Measurements from ENCODE around the gene MGST1. TPM values are rescaled to one million over a fixed set of nuclear protein-coding genes. Genes with fewer than 3 reads are reported as not detected.

Gene MGST1
- total and polyA plus RNA-seq, 7 donors = 39.6 to 407 (median 156) TPM

GRCh38 chr12:16350682-16351081 lies 3.2 kb downstream of the MGST1 start:
- peak; percentile 82 for DNase-seq
- TF ChIP-seq CTCF (IDR thresholded peaks at IDR 0.05) = no peak
- TF ChIP-seq POLR2AphosphoS5 (IDR thresholded peaks at IDR 0.05) = peak in 2 of 4 donors; percentile 11 to 37
- no peak for TF ChIP-seq POLR2A (IDR thresholded peaks at IDR 0.05)
- no peak for TF ChIP-seq EP300 (IDR thresholded peaks at IDR 0.05)
- no peaks in the 10 kb centered on the region for H3K9me3 ChIP-seq
- peaks cover 0 to 13% (median 0%) of the 10 kb centered on the region in 4 donors for H3K4me1 ChIP-seq
- intact Hi-C loops (cut with DNase I) = no loop called here
- H3K27ac ChIP-seq = peak overlapping the region in 2 of 4 donors; percentile 48 to 74
- no peak overlapping the region for H3K4me3 ChIP-seq
- no peaks in the 10 kb centered on the region for H3K27me3 ChIP-seq
- 37 to 75% methylated on average over 1 of the region's 1 CpG for WGBS, 2 donors
- no peaks in the 10 kb centered on the region for H3K36me3 ChIP-seq

- no peak for DNase-seq
- 24 to 71% methylated on average over 1 of the region's 1 CpG for WGBS, 2 donors
- no peak overlapping the region for H3K27ac ChIP-seq
- H3K27me3 ChIP-seq = no peaks in the 10 kb centered on the region
- H3K4me3 ChIP-seq = no peak overlapping the region
- intact Hi-C loops (cut with DNase I) = no loop called here
- peaks cover 0 to 13% (median 0%) of the 10 kb centered on the region in 4 donors for H3K4me1 ChIP-seq
- H3K9me3 ChIP-seq = no peaks in the 10 kb centered on the region
- TF ChIP-seq POLR2AphosphoS5 (IDR thresholded peaks at IDR 0.05) = no peak
- TF ChIP-seq CTCF (IDR thresholded peaks at IDR 0.05) = no peak
- no peak for TF ChIP-seq EP300 (IDR thresholded peaks at IDR 0.05)
- no peak for TF ChIP-seq POLR2A (IDR thresholded peaks at IDR 0.05)
- H3K36me3 ChIP-seq = no peaks in the 10 kb centered on the region
Observed at GRCh38 chr12:16352481-16352880, 5.0 kb downstream of the MGST1 start.

GRCh38 chr12:16358878-16359277 lies 11.4 kb downstream of the MGST1 start:
- Histone ChIP-seq H3K27me3 (no peaks in the 10 kb centered on the region), H3K4me1 (peaks cover 0 to 7% (median 2%) of the 10 kb centered on the region in 4 donors), H3K9me3 (no peaks in the 10 kb centered on the region), H3K36me3 (no peaks in the 10 kb centered on the region), H3K27ac (no peak overlapping the region), H3K4me3 (no peak overlapping the region)
- TF ChIP-seq POLR2A (IDR thresholded peaks at IDR 0.05) (no peak), EP300 (IDR thresholded peaks at IDR 0.05) (no peak), CTCF (IDR thresholded peaks at IDR 0.05) (no peak), POLR2AphosphoS5 (IDR thresholded peaks at IDR 0.05) (no peak)
- WGBS, 2 donors = 59 to 70% methylated on average over 4 of the region's 4 CpGs
- intact Hi-C loops (cut with DNase I) = loop anchor here (5.0 kb wide), 1 partner anchor 197 kb away; no protein-coding TSS in a partner anchor
- no peak for DNase-seq

GRCh38 chr12:16359512-16360491 lies 12.4 kb downstream of the MGST1 start:
- intact Hi-C loops (cut with DNase I) = loop anchor here (5.0 kb wide), 1 partner anchor 198 kb away; no protein-coding TSS in a partner anchor
- no peaks in the 10 kb centered on the region for H3K36me3 ChIP-seq
- DNase-seq = peak; percentile 71
- no peaks in the 10 kb centered on the region for H3K27me3 ChIP-seq
- WGBS, 2 donors = 45 to 81% methylated on average over 20 of the region's 20 CpGs
- peaks cover 0 to 7% (median 2%) of the 10 kb centered on the region in 4 donors for H3K4me1 ChIP-seq
- no peak overlapping the region for H3K27ac ChIP-seq
- H3K4me3 ChIP-seq = no peak overlapping the region
- no peaks in the 10 kb centered on the region for H3K9me3 ChIP-seq
- TF ChIP-seq CTCF (IDR thresholded peaks at IDR 0.05) (peak; percentile 21 to 70 (median 56)), EP300 (IDR thresholded peaks at IDR 0.05) (no peak)

Measured in sigmoid colon (tissue), 7 donors.